ENCODE results near the gene DIAPH3. TPM values are rescaled to one million over a fixed set of nuclear protein-coding genes. Genes with fewer than 3 reads are reported as not detected.

The DIAPH3 gene
- total and polyA plus RNA-seq, 2 of the 8 experiments (the other 6 are each of a cell fraction or from before 2014, with no cell fraction given), result 8.0 to 30.8 TPM

DNA sequence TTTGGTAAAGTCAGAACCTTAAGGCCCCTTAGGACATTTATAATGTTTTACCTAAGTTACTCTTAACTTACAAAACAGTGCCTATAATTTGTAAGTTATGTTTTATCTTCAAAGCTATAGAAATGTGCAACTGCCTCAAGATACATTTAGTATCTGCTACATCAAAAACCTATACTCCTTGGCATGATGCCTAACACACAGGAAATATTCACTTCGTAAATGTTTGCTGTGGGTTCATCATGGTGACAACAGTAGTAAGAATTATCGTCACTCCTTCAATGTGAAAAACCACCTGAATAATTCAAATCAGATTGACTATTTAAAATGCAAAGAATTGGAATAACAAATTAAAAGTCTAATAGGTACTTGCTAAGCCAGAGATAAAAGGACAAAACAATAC is 184.1 kb downstream of the DIAPH3 start (continued):
- TF ChIP-seq SIN3A (conservative IDR thresholded peaks at IDR 0.05 in 1 of 2, IDR thresholded peaks at IDR 0.05 in 1 of 2; ENCODE audit: low read depth in 1 of 2, low read length in 2 of 2), result no peak

DNA sequence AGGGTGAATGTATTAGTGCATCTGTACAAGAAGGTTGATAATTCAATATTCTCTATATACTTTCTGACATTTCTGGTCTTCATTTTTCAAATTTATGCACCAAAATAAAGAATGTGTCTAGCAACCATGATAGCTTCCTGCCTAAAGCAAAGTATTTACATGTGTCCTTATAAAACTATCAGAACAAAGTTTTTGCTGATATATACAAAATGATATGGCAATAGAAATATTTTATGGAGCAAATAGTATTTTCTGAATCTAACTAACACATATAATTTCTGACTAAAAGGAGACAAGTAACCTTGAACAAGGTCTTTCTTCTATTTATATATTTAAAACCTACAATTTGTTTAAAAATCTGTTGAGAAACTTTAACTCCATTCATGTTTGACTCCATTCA is 184.9 kb downstream of the DIAPH3 start:
- TF ChIP-seq TAF7 (optimal IDR thresholded peaks at IDR 0.05; ENCODE audit: borderline replicate concordance, low read depth, low read length) (no peak), SP4 (IDR thresholded peaks at IDR 0.05; ENCODE audit: low read length) (no peak), CBX8 (IDR thresholded peaks at IDR 0.05; ENCODE audit: borderline replicate concordance, low read depth, low read length) (no peak), SIX5 (IDR thresholded peaks at IDR 0.05; ENCODE audit: low read depth, low read length) (no peak), MAFK (IDR thresholded peaks at IDR 0.05; ENCODE audit: low read depth, low read length) (no peak), JUN (IDR thresholded peaks at IDR 0.05; ENCODE audit: low read depth, low read length) (no peak), CTCF (IDR thresholded peaks at IDR 0.05; ENCODE audit: control extremely low read depth in 1 of 3, insufficient read depth in 1 of 3, low read depth in 1 of 3, low read length in 3 of 3) (no peak)
- no peaks in the 10 kb centered on the region for H3K9me3 ChIP-seq (ENCODE audit: insufficient read depth in 2 of 2, low read depth in 1 of 2, low read length in 1 of 2)
- no peaks in the 10 kb centered on the region for H3K79me1 ChIP-seq (ENCODE audit: low read depth, low read length)
- no peak overlapping the region for H3K56ac ChIP-seq (replicated peaks; ENCODE audit: insufficient read length, low read depth, low read length)
- H4K8ac ChIP-seq (ENCODE audit: extremely low read depth, insufficient read depth, low read length), result no peak overlapping the region
- no peaks in the 10 kb centered on the region for H3K23me2 ChIP-seq (ENCODE audit: low read depth, low read length)
- H3K4ac ChIP-seq (replicated peaks; ENCODE audit: insufficient read length, low read depth, low read length), result no peak overlapping the region
- no peak overlapping the region for H2BK120ac ChIP-seq (replicated peaks; ENCODE audit: low read depth, low read length)
- no peak overlapping the region for H3K18ac ChIP-seq (ENCODE audit: extremely low read depth, low read length)
- no peaks in the 10 kb centered on the region for H3K36me3 ChIP-seq (ENCODE audit: control insufficient read depth in 2 of 4, insufficient read depth in 4 of 4, low read length in 3 of 4)
- no peak overlapping the region for H3K27ac ChIP-seq (ENCODE audit: low read depth, low read length)
- H3K9ac ChIP-seq (replicated peaks in 1 of 4; ENCODE audit: extremely low read depth in 1 of 4, low read depth in 3 of 4, low read length in 3 of 4), result no peak overlapping the region
- no peak overlapping the region for H3K4me3 ChIP-seq (ENCODE audit: extremely low read depth in 1 of 4, insufficient read depth in 2 of 4, low read depth in 3 of 4, low read length in 4 of 4)
- H3K4me2 ChIP-seq (ENCODE audit: insufficient read depth in 1 of 2, low read depth in 2 of 2, low read length in 2 of 2), result no peak overlapping the region
- ChIA-PET POLR2A (ENCODE audit: partially characterized antibody) (no interaction called here), CTCF (ENCODE audit: partially characterized antibody) (no interaction called here)
- H2BK20ac ChIP-seq (ENCODE audit: low read length), result no peak overlapping the region
- no peak overlapping the region for H2BK15ac ChIP-seq (ENCODE audit: low read length)
- no peak overlapping the region for H2BK5ac ChIP-seq (ENCODE audit: low read depth, low read length)
- no peak overlapping the region for H3K23ac ChIP-seq (ENCODE audit: insufficient read length)
- DNase-seq (ENCODE audit: low read depth in 1 of 2, low spot score in 2 of 2) (no peak), FAIRE-seq (no peak)
- no peaks in the 10 kb centered on the region for H3K79me2 ChIP-seq (ENCODE audit: control insufficient read depth in 1 of 2, insufficient read depth in 2 of 2, low read length in 2 of 2)
- no peak overlapping the region for H2AK5ac ChIP-seq (ENCODE audit: low read depth, low read length)
- H2BK12ac ChIP-seq (ENCODE audit: low read depth, low read length), result no peak overlapping the region
- no peaks in the 10 kb centered on the region for H3K27me3 ChIP-seq (replicated peaks in 1 of 4; ENCODE audit: control insufficient read depth in 3 of 4, extremely low read depth in 1 of 4, insufficient read depth in 3 of 4, low read length in 3 of 4)
- no peak overlapping the region for H3K14ac ChIP-seq (ENCODE audit: insufficient read length)
- no peak overlapping the region for H4K5ac ChIP-seq (ENCODE audit: insufficient read length, low read depth, low read length)
- H3K4me1 ChIP-seq (replicated peaks in 1 of 4; ENCODE audit: control insufficient read depth in 3 of 4, insufficient read depth in 4 of 4, low read length in 3 of 4), result no peaks in the 10 kb centered on the region
- H4K91ac ChIP-seq (replicated peaks; ENCODE audit: insufficient read length, low read length), result no peak overlapping the region
- no peaks in the 10 kb centered on the region for H4K20me1 ChIP-seq (replicated peaks in 1 of 2; ENCODE audit: control insufficient read depth in 1 of 2, insufficient read depth in 2 of 2, low read length in 2 of 2)
- H2AFZ ChIP-seq (ENCODE audit: low read length), result no peak overlapping the region

Measured in H1 (cell line).